ENCODE measurements around the gene SEMA3B. TPM values are rescaled to one million over a fixed set of nuclear protein-coding genes. Genes with fewer than 3 reads are reported as not detected.

SEMA3B gene
- total and polyA plus RNA-seq, 2 of the 4 experiments (the other 2 are of a cell fraction), result 4.3 to 29.3 TPM

GRCh38 chr3:50325497-50326181 lies 56.7 kb downstream of the SEMA3B start:
- H3K27ac ChIP-seq (ENCODE audit: insufficient read depth, low read length), result no peak overlapping the region

More at GRCh38 chr3:50325497-50326181, 56.7 kb downstream of the SEMA3B start:
- ChIA-PET CTCF (no interaction called here), POLR2A (ENCODE audit: unreplicated experiment) (no interaction called here)
- H4K20me1 ChIP-seq (ENCODE audit: insufficient read depth, low read length), result peaks cover 7% of the 10 kb centered on the region
- H2AK5ac ChIP-seq (ENCODE audit: low read depth, low read length), result no peak overlapping the region
- peaks cover 20 to 36% of the 10 kb centered on the region in 2 experiments; a peak in 3 of 4 replicates for H3K79me1 ChIP-seq (ENCODE audit: low read depth in 1 of 2, low read length in 2 of 2)
- H2BK5ac ChIP-seq (ENCODE audit: low read depth, low read length, poor library complexity, severe bottlenecking), result no peak overlapping the region
- no peaks in the 10 kb centered on the region for H3K27me3 ChIP-seq (ENCODE audit: control insufficient read depth, insufficient read depth, low read length)
- in situ Hi-C loops (cut with MboI; ENCODE audit: low sequenced_read_pairs) (loop anchor here (25.0 kb wide), 3 partner anchors 1062 to 1837 kb away; partner anchors contain the start of genes ABHD14B, GPR62, MANF and PCBP4), dilution Hi-C loops (cut with HindIII; ENCODE audit: low sequenced_read_pairs, unreplicated experiment) (no loop called here), intact Hi-C loops (cut with micrococcal nuclease) (no loop called here)
- H3K4me1 ChIP-seq (ENCODE audit: control insufficient read depth, insufficient read depth, low read length), result peaks cover 16% of the 10 kb centered on the region
- WGBS, 2 experiments (ENCODE audit: extremely low coverage in 2 of 2, insufficient read length in 1 of 2), result 80% methylated on average over 1 of the region's 11 CpGs; no CpG with 5 or more reads in 1 of the 2 experiments
- TF ChIP-seq FOS (IDR thresholded peaks at IDR 0.05; ENCODE audit: low read depth, low read length), result no peak
- no peak for TF ChIP-seq CHD1 (IDR thresholded peaks at IDR 0.05; ENCODE audit: low read depth, low read length)
- no peak for TF ChIP-seq RCOR1 (IDR thresholded peaks at IDR 0.05; ENCODE audit: insufficient replicate concordance, low read length)
- TF ChIP-seq USF2 (IDR thresholded peaks at IDR 0.05; ENCODE audit: low read depth, low read length), result no peak
- H3K23ac ChIP-seq (ENCODE audit: low read depth, low read length), result no peak overlapping the region
- DNase-seq, result no peak
- no peak overlapping the region for H3K4me2 ChIP-seq (ENCODE audit: low read depth, low read length)
- H4K5ac ChIP-seq (ENCODE audit: low read depth, low read length), result no peak overlapping the region
- no peak overlapping the region for H4K91ac ChIP-seq (ENCODE audit: insufficient read depth, low read depth, low read length)
- no peak overlapping the region for H3K4ac ChIP-seq (ENCODE audit: low read depth, low read length)
- no peaks in the 10 kb centered on the region for H3K9me1 ChIP-seq (ENCODE audit: insufficient read depth, low read length)
- no peak overlapping the region for H3K4me3 ChIP-seq (ENCODE audit: insufficient read depth, low read depth, low read length)
- no peak overlapping the region for H3K14ac ChIP-seq (replicated peaks; ENCODE audit: low read depth, low read length)
- no peak overlapping the region for H2AFZ ChIP-seq (replicated peaks; ENCODE audit: low read length, poor library complexity)
- H2AK9ac ChIP-seq (replicated peaks; ENCODE audit: low read depth, low read length, poor library complexity), result no peak overlapping the region
- no peak overlapping the region for H2BK20ac ChIP-seq (ENCODE audit: low read depth, low read length)
- no peak for ATAC-seq (ENCODE audit: low read depth)
- no peak overlapping the region for H3K56ac ChIP-seq (ENCODE audit: extremely low read depth, insufficient read depth, low read length)
- no peak overlapping the region for H2BK120ac ChIP-seq (ENCODE audit: low read depth, low read length)
- no peak overlapping the region for H2BK15ac ChIP-seq (ENCODE audit: low read depth, low read length)
- H3K36me3 ChIP-seq (ENCODE audit: control insufficient read depth, insufficient read depth, low read length), result peaks cover 17% of the 10 kb centered on the region
- no TSS peak for BruUV-seq (replicated peaks)
- H4K8ac ChIP-seq (ENCODE audit: low read depth in 2 of 2, low read length in 2 of 2), result no peak overlapping the region
- no peaks in the 10 kb centered on the region for H3K9me3 ChIP-seq (ENCODE audit: control insufficient read depth, insufficient read depth, low read length)
- no peak overlapping the region for H3K18ac ChIP-seq (ENCODE audit: low read depth, low read length)
- H3K9ac ChIP-seq (ENCODE audit: low read depth, low read length), result no peak overlapping the region
